Ectodermal cell (in vitro differentiated cells): Measurements from ENCODE around the gene CFAP100.
A peak's percentile ranks its signal among the peaks of the same experiment; 100 is the strongest.

ENCODE experiments used
- H3K27ac ChIP-seq: 2 replicates; pipeline ENCODE4 v1.7.0; 2013; ENCODE audit warnings: mild to moderate bottlenecking, low read depth, low read length; ENCODE audit not compliant: insufficient read depth, poor library complexity, severe bottlenecking
- H3K27me3 ChIP-seq: 2 replicates; pipeline ENCODE4 v1.7.0; 2013; ENCODE audit warnings: mild to moderate bottlenecking, low read length; ENCODE audit not compliant: insufficient read depth, control insufficient read depth, poor library complexity, severe bottlenecking
- H3K36me3 ChIP-seq: one replicate; pipeline ENCODE4 v1.7.0; 2013; ENCODE audit warnings: low read length; ENCODE audit not compliant: control insufficient read depth, insufficient read depth
- H3K4me1 ChIP-seq: one replicate; pipeline ENCODE4 v1.7.0; 2013; ENCODE audit warnings: low read length; ENCODE audit not compliant: control insufficient read depth, insufficient read depth
- H3K4me3 ChIP-seq: 2 replicates; pipeline ENCODE4 v1.7.0; 2013; ENCODE audit warnings: low read depth, low read length, control low read depth; ENCODE audit not compliant: insufficient read depth
- H3K9me3 ChIP-seq: 2 replicates; pipeline ENCODE4 v1.7.0; 2013; ENCODE audit warnings: mild to moderate bottlenecking, low read length, moderate library complexity; ENCODE audit not compliant: control insufficient read depth
- WGBS, 2 experiments: methylation state at CpG; one replicate each; pipeline ENCODE4 v1.1.7; 2013; ENCODE audit warnings: missing lambda C conversion rate in 2 of 2; 5-methylcytosine and 5-hydroxymethylcytosine counted together

Gene CFAP100

DNA sequence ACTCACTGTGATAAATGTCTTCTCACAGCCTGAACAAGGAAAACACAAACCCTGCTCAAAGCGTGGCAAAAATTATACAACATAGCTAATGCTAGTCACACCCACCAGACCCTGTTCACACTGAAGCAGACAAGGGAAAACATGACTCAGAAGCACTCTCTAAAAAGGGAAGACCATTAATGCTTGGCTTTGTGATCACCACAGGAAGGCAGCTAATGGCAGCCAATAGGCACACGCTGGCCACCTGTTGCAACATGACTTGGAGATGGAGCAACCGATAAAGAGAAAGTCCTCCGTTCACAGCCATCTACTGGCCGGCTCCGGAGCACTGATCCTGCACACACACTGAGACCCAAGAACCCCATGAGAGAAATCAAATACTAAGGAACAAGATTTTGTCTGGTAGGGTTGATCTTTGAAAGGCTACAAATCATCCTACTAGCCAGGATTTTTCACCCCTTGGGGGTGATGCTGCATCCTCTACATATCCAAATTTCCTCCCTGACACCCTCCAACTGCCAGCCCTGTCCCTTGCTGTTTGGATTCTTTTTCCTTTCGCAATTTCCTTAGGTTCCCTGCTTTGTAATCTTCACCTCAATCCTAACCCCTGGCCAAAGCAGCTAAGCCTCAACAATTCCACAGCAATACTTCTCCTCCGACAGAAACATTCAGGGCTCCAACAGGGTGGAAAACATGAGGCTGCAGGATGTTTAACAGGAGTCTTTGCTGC lies 77.7 kb downstream of the CFAP100 start:
- Histone ChIP-seq H3K36me3 (peaks cover 24% of the 10 kb centered on the region), H3K9me3 (no peaks in the 10 kb centered on the region), H3K4me1 (peaks cover 12% of the 10 kb centered on the region), H3K4me3 (no peak overlapping the region), H3K27me3 (no peaks in the 10 kb centered on the region), H3K27ac (no peak overlapping the region)
- 81 to 83% methylated on average over 8 of the region's 8 CpGs for WGBS, 2 experiments

- WGBS, 2 experiments = 88 to 94% methylated on average over 13 to 14 of the region's 14 CpGs
- Histone ChIP-seq H3K27ac (no peak overlapping the region), H3K4me1 (peaks cover 12% of the 10 kb centered on the region), H3K36me3 (peaks cover 24% of the 10 kb centered on the region), H3K4me3 (peak overlapping the region; percentile 16), H3K27me3 (no peaks in the 10 kb centered on the region), H3K9me3 (no peaks in the 10 kb centered on the region)
Measured at GRCh38 chr3:126473292-126474168, 78.8 kb downstream of the CFAP100 start.

DNA sequence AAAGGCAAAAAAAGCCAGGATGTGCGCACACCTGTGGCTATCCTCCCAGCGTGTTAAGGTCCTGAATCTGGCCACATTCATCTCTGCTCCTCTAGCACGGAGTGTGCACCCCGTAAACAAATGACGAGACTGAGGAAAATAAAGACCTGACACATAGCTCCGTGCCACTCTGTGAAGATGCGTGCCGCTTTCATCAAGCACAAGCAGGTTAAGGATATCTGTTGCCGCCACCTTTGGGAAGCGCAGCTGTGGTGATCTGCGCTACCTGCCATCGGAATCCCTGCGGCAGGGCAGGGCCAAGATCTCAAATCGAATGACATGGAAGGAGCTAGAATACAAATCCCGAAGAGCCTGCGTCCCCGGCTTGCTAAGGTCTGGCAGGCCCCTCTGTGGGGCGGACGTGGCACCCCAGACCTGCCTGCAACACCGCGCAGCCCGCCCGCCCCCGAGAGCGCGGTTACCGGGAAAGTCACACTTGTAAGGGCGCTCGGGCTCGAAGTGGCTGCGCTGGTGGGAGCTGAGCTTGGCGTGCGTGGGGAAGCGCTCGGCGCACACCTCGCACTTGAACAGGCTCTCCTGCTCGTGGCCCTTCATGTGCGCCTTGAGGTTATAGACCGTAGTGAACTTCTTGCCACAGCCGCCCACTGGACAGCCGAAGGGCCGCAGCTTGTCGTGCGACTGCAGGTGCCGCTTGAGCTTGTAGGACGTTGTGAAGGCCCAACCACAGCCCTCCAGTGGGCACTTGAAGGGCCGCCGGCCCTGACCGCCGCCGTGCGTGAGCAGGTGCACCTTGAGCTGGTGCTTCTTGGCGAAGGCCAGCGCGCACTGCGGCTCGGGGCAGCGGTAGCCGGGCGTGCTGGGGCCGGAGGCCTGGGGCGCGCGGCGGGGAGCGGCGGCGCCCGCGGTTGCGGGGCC lies 80.0 kb downstream of the CFAP100 start:
- WGBS, 2 experiments = 6 to 8% methylated on average over 72 of the region's 72 CpGs
- Histone ChIP-seq H3K4me3 (peak overlapping the region; percentile 79), H3K27me3 (no peaks in the 10 kb centered on the region), H3K4me1 (peaks cover 12% of the 10 kb centered on the region), H3K27ac (no peak overlapping the region), H3K9me3 (no peaks in the 10 kb centered on the region), H3K36me3 (peaks cover 17% of the 10 kb centered on the region)

- Histone ChIP-seq H3K27ac (peak within 1 kb of the TSS; percentile 74), H3K27me3 (no peaks in the 10 kb centered on the region), H3K4me1 (peaks cover 12% of the 10 kb centered on the region), H3K36me3 (peaks cover 9% of the 10 kb centered on the region), H3K4me3 (peak within 1 kb of the TSS; percentile 79), H3K9me3 (no peaks in the 10 kb centered on the region)
- 0% methylated on average over 112 of the region's 112 CpGs for WGBS, 2 experiments
Measured at GRCh38 chr3:126475413-126476114, 80.9 kb downstream of the CFAP100 start, which contains the start of gene ZXDC. Gene ZXDC, minus strand, starts transcription at chr3:126475891. Its CDS starts 26 bp downstream, at chr3:126475865.

- WGBS, 2 experiments = 27 to 34% methylated on average over 59 to 66 of the region's 66 CpGs
- no peak overlapping the region for H3K27ac ChIP-seq
- H3K27me3 ChIP-seq = no peaks in the 10 kb centered on the region
- H3K9me3 ChIP-seq = no peaks in the 10 kb centered on the region
- peak overlapping the region; percentile 42 for H3K4me3 ChIP-seq
- peaks cover 12% of the 10 kb centered on the region for H3K4me1 ChIP-seq
- H3K36me3 ChIP-seq = peaks cover under 1% of the 10 kb centered on the region
Measured at GRCh38 chr3:126476166-126477060, 81.7 kb downstream of the CFAP100 start.

GRCh38 chr3:126477061-126477380 lies 82.3 kb downstream of the CFAP100 start:
- Histone ChIP-seq H3K27ac (no peak overlapping the region), H3K36me3 (no peaks in the 10 kb centered on the region)
- 79% methylated on average over 4 of the region's 4 CpGs for WGBS, 2 experiments

DNA sequence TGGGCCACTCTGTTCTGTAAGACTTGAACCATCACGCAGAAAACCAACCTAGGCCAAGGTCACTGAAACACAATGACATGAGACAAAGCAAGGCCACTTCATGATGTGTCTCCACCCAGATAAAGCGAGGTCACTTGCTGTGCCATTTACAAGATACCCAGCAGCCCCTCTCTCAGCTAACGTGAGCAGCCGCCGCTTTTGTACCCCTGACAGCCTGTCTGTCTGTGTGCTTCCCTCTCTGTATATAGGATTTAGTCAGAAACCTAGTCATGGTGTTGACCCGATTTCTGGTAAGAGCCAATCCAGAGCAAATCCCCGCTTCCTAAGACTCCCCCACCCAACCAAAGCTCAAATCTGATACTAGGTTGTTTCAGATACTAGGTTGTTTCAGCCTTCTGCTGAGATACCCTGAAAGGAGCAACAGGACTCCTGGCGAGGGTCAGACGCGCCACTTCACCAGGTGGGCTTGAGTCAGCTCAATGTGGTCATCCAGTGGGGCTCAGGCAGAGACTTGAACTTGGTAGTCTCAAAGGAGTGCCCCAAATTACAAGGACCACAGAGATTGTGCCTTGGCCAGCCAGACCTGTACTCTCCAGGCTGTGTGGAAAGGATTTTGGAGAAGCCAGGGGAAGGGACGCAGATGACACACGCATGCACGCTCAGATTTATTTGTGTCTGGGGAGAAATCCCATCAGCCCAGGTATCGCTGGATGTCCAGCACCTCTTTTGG lies 84.0 kb downstream of the CFAP100 start:
- 91 to 92% methylated on average over 14 of the region's 14 CpGs for WGBS, 2 experiments
- no peaks in the 10 kb centered on the region for H3K27me3 ChIP-seq
- no peak overlapping the region for H3K4me3 ChIP-seq
- H3K36me3 ChIP-seq = no peaks in the 10 kb centered on the region
- H3K9me3 ChIP-seq = no peaks in the 10 kb centered on the region
- H3K4me1 ChIP-seq = peaks cover 1% of the 10 kb centered on the region
- H3K27ac ChIP-seq = no peak overlapping the region

More at GRCh38 chr3:126477061-126477380, 82.3 kb downstream of the CFAP100 start:
- Histone ChIP-seq H3K4me1 (peaks cover 12% of the 10 kb centered on the region), H3K9me3 (no peaks in the 10 kb centered on the region), H3K27me3 (no peaks in the 10 kb centered on the region), H3K4me3 (no peak overlapping the region)

- H3K4me3 ChIP-seq = no peak overlapping the region
- H3K36me3 ChIP-seq = no peaks in the 10 kb centered on the region
- no peaks in the 10 kb centered on the region for H3K9me3 ChIP-seq
- no peaks in the 10 kb centered on the region for H3K27me3 ChIP-seq
- WGBS, 2 experiments = 73 to 91% methylated on average over 1 of the region's 1 CpG
- H3K27ac ChIP-seq = no peak overlapping the region
- H3K4me1 ChIP-seq = no peaks in the 10 kb centered on the region
Measured at GRCh38 chr3:126479642-126480041, 84.9 kb downstream of the CFAP100 start.
